K562 (cell line): ENCODE data around the gene SLC39A3.
"Not testable (repeated sequence)": the region's sequence is repeated elsewhere in the genome, so short reads cannot be mapped to it uniquely, and the experiment has no call there.

ENCODE experiments used
- CBX3 ChIP-seq, 2 experiments: IDR thresholded peaks; 1 replicate in 1 of 2; 2 replicates in 1 of 2; pipeline ENCODE4 v1.6.1; 2012; ENCODE audit warnings: inconsistent platforms in 2 of 2, low read length in 2 of 2, borderline replicate concordance in 1 of 2, control low read depth in 1 of 2
- EP300 ChIP-seq: IDR thresholded peaks from 2 replicates; pipeline ENCODE4 v1.6.1; 2012; ENCODE audit warnings: low read length, improper control_type of control experiment
- HIVEP1 ChIP-seq: fragments of 250-450 bp; sonication (Bioruptor Pico); IDR thresholded peaks from 2 replicates; pipeline ENCODE4 v1.4.0; 2020; ENCODE audit warnings: mild to moderate bottlenecking
- MTA3 ChIP-seq: fragments of 450-650 bp; formaldehyde crosslinking; IDR thresholded peaks from 2 replicates; pipeline ENCODE4 v1.6.1; 2017; ENCODE audit warnings: mild to moderate bottlenecking, borderline replicate concordance
- TCF7 ChIP-seq: sonication (generic); IDR thresholded peaks from 2 replicates; pipeline ENCODE4 v1.6.1; 2016; ENCODE audit warnings: antibody characterized with exemption, borderline replicate concordance
- ZNF217 ChIP-seq: sonication (generic); formaldehyde crosslinking; IDR thresholded peaks from 2 replicates; pipeline ENCODE4 v1.8.0; 2022; ENCODE audit warnings: mild to moderate bottlenecking, missing genetic modification reagents
- ZNF717 ChIP-seq: fragments of 250-450 bp; sonication (Bioruptor Pico); IDR thresholded peaks from 2 replicates; pipeline ENCODE4 v1.5.0; 2021
- TF ChIP-seq, protein P1 (sequence below): sonication (generic); formaldehyde crosslinking; IDR thresholded peaks from 2 replicates; pipeline ENCODE4 v1.8.1; 2023; ENCODE audit warnings: mild to moderate bottlenecking, missing genetic modification reagents
- TF ChIP-seq, protein P2 (sequence below): IDR thresholded peaks from 3 replicates; pipeline ENCODE4 v1.6.1; 2011; ENCODE audit warnings: borderline replicate concordance, mild to moderate bottlenecking; ENCODE audit not compliant: insufficient read length, insufficient read depth

DNA sequence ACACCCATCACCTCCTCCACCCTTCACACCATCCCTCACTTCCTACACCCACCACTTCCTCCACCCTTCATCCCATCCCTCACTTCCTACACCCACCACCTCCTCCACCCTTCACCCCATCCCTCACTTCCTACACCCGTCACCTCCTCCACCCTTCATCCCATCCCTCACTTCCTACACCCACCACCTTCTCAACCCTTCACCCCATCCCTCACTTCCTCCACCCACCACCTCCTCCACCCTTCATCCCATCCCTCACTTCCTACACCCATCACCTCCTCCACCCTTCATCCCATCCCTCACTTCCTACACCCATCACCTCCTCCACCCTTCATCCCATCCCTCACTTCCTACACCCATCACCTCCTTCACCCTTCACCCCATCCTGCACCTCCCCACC is 25.7 kb downstream of the SLC39A3 start:
- TF ChIP-seq MTA3; TCF7; EP300; CBX3 (IDR thresholded peaks at IDR 0.05; ENCODE audit: borderline replicate concordance in 1 of 2, low read length in 2 of 2); ZNF217 (CRISPR knock-in tag); HIVEP1 (CRISPR knock-in tag); ZNF717 (CRISPR knock-in tag): not testable (repeated sequence)
- TF ChIP-seq, protein P1, sequence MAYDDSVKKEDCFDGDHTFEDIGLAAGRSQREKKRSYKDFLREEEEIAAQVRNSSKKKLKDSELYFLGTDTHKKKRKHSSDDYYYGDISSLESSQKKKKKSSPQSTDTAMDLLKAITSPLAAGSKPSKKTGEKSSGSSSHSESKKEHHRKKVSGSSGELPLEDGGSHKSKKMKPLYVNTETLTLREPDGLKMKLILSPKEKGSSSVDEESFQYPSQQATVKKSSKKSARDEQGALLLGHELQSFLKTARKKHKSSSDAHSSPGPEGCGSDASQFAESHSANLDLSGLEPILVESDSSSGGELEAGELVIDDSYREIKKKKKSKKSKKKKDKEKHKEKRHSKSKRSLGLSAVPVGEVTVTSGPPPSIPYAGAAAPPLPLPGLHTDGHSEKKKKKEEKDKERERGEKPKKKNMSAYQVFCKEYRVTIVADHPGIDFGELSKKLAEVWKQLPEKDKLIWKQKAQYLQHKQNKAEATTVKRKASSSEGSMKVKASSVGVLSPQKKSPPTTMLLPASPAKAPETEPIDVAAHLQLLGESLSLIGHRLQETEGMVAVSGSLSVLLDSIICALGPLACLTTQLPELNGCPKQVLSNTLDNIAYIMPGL (CRISPR knock-in tag) = not testable (repeated sequence)
- TF ChIP-seq, protein P2, sequence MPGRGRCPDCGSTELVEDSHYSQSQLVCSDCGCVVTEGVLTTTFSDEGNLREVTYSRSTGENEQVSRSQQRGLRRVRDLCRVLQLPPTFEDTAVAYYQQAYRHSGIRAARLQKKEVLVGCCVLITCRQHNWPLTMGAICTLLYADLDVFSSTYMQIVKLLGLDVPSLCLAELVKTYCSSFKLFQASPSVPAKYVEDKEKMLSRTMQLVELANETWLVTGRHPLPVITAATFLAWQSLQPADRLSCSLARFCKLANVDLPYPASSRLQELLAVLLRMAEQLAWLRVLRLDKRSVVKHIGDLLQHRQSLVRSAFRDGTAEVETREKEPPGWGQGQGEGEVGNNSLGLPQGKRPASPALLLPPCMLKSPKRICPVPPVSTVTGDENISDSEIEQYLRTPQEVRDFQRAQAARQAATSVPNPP = not testable (repeated sequence)
